MCF 10A (cell line): ENCODE data around the gene B3GNT8. TPM values are rescaled to one million over a fixed set of nuclear protein-coding genes. Genes with fewer than 3 reads are reported as not detected.

Source experiments
- BruUV-seq: library from RNA; stranded (reverse); fragments of 400-500 nt; replicated peaks from 2 replicates; lab custom pipeline; 2021; lab: Mats Ljungman, UMichigan
- CTCF ChIA-PET: fragments of 300-600 bp; sonication (Branson Sonifier 250); formaldehyde crosslinking; extraction: SDS; loops from one replicate; lab custom pipeline; 2021; ENCODE audit warnings: antibody characterized with exemption, inconsistent platforms; lab: Yijun Ruan, JAX
- POLR2A ChIA-PET: fragments of 300-600, 350-650 bp; sonication (Branson Sonifier 250); formaldehyde crosslinking; extraction: SDS; loops from one replicate; lab custom pipeline; 2020; ENCODE audit warnings: antibody characterized with exemption, inconsistent platforms; lab: Yijun Ruan, JAX
- DNase-seq: peaks from one replicate; pipeline ENCODE4 v3.0.0-alpha.2; 2018; ENCODE audit not compliant: unreplicated experiment
- H3K27ac Mint-ChIP-seq: one replicate; pipeline ENCODE4 v1.8.0; 2022; ENCODE audit warnings: mild to moderate bottlenecking, low read depth, mixed read lengths; ENCODE audit not compliant: unreplicated experiment
- H3K27me3 Mint-ChIP-seq: one replicate; pipeline ENCODE4 v1.8.0; 2022; ENCODE audit warnings: mixed read lengths; ENCODE audit not compliant: insufficient read depth, unreplicated experiment
- H3K36me3 Mint-ChIP-seq: one replicate; pipeline ENCODE4 v1.8.0; 2022; ENCODE audit warnings: mild to moderate bottlenecking, moderate library complexity, mixed read lengths; ENCODE audit not compliant: insufficient read depth, unreplicated experiment
- H3K4me1 Mint-ChIP-seq: one replicate; pipeline ENCODE4 v1.8.0; 2022; ENCODE audit warnings: mixed read lengths; ENCODE audit not compliant: insufficient read depth, unreplicated experiment
- H3K4me3 Mint-ChIP-seq: one replicate; pipeline ENCODE4 v1.8.0; 2022; ENCODE audit warnings: mild to moderate bottlenecking, moderate library complexity, mixed read lengths; ENCODE audit not compliant: unreplicated experiment
- H3K9me3 Mint-ChIP-seq: one replicate; pipeline ENCODE4 v1.8.0; 2022; ENCODE audit warnings: mixed read lengths; ENCODE audit not compliant: unreplicated experiment
- intact Hi-C: fragments of 100-400 bp; cut with micrococcal nuclease; formaldehyde crosslinking; loops from 2 replicates; pipeline ENCODE4 v1.14.1; 2022
- total RNA-seq: library from RNA; stranded (reverse); gene quantifications from 2 replicates; pipeline ENCODE4 v1.2.3, GENCODE V29; 2022
- TF ChIP-seq, protein P1 (sequence below): fragments of 200-600 bp; IDR thresholded peaks from one replicate; pipeline ENCODE4 v1.8.0; 2022; ENCODE audit warnings: antibody characterized with exemption, mild to moderate bottlenecking; ENCODE audit not compliant: unreplicated experiment

Gene B3GNT8
- total RNA-seq, 1 experiment from 2014 or later = not detected

DNA sequence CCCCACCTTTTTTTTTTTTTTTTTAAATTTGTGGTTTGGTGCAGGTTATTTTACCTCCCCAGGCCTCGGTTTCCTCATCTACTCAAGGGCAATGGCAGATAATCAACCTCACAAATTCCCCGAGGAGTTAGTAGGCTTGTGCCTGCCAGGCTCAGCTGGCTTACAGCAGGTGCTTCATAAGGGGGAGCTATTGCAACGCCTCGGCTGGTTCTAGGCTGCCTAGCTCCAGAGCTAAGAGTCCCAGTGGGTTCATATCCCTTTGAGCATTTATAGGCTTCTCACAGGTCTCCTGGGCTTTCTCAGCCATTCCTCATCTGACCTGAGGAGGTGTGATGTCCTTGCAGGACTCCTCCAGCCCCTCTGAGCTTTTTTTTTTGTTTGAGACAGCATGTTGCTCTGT, 18.9 kb downstream of the B3GNT8 start:
- H3K27me3 Mint-ChIP-seq = no peaks in the 10 kb centered on the region
- peaks cover 19% of the 10 kb centered on the region for H3K4me1 Mint-ChIP-seq
- intact Hi-C loops = no loop called here
- H3K36me3 Mint-ChIP-seq = peaks cover 12% of the 10 kb centered on the region
- TF ChIP-seq, protein P1, sequence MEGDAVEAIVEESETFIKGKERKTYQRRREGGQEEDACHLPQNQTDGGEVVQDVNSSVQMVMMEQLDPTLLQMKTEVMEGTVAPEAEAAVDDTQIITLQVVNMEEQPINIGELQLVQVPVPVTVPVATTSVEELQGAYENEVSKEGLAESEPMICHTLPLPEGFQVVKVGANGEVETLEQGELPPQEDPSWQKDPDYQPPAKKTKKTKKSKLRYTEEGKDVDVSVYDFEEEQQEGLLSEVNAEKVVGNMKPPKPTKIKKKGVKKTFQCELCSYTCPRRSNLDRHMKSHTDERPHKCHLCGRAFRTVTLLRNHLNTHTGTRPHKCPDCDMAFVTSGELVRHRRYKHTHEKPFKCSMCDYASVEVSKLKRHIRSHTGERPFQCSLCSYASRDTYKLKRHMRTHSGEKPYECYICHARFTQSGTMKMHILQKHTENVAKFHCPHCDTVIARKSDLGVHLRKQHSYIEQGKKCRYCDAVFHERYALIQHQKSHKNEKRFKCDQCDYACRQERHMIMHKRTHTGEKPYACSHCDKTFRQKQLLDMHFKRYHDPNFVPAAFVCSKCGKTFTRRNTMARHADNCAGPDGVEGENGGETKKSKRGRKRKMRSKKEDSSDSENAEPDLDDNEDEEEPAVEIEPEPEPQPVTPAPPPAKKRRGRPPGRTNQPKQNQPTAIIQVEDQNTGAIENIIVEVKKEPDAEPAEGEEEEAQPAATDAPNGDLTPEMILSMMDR = no peak
- no peak for DNase-seq
- BruUV-seq = no TSS peak
- H3K27ac Mint-ChIP-seq = no peak overlapping the region
- H3K4me3 Mint-ChIP-seq = no peak overlapping the region
- CTCF ChIA-PET = interaction anchor here (1.2 kb wide), 1 partner anchor 21 kb away, joined by 6 read pairs; no protein-coding TSS in a partner anchor
- no peaks in the 10 kb centered on the region for H3K9me3 Mint-ChIP-seq
- POLR2A ChIA-PET = interaction anchor here (1.1 to 2.8 kb wide), 3 partner anchors 10 to 83 kb away, joined by 3 to 19 read pairs (median 4); partner anchors contain the start of gene BCKDHA

GRCh38 chr19:41407271-41407670, 19.9 kb downstream of the B3GNT8 start:
- DNase-seq = no peak
- TF ChIP-seq, protein P1 = no peak
- intact Hi-C loops = no loop called here
- ChIA-PET CTCF (interaction anchor here (0.9 kb wide), 1 partner anchor 32 kb away, joined by 4 read pairs; no protein-coding TSS in a partner anchor), POLR2A (no interaction called here)
- H3K36me3 Mint-ChIP-seq = peaks cover 11% of the 10 kb centered on the region
- no peaks in the 10 kb centered on the region for H3K9me3 Mint-ChIP-seq
- H3K4me1 Mint-ChIP-seq = peaks cover 19% of the 10 kb centered on the region
- no peaks in the 10 kb centered on the region for H3K27me3 Mint-ChIP-seq
- BruUV-seq = no TSS peak
- no peak overlapping the region for H3K27ac Mint-ChIP-seq
- no peak overlapping the region for H3K4me3 Mint-ChIP-seq

DNA sequence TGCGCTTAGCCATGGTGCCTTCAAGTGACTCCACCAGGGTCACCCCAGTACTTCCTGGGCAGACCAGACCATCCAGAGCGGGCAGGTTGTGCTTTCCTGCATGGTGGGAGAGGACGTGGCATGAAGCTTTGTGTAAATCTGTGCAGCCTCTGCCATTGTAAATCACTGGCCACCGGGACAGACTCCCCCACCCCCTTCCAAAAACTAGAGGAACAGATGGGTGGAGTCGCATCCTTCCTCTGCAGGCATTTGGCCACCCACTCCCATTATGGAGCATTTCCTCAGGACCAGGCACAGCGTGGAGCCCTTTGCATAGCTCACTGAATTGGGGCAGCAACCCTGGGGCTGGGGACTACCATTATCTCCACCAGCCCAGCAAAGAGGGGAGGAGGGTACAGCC, 21.4 kb downstream of the B3GNT8 start:
- H3K9me3 Mint-ChIP-seq = no peaks in the 10 kb centered on the region
- POLR2A ChIA-PET = interaction anchor here (0.6 kb wide), 1 partner anchor 1251 kb away, joined by 3 read pairs; no protein-coding TSS in a partner anchor
- CTCF ChIA-PET = interaction anchor here (1.0 kb wide), 1 partner anchor 9 kb away, joined by 3 read pairs; no protein-coding TSS in a partner anchor
- H3K27ac Mint-ChIP-seq = no peak overlapping the region
- peaks cover 13% of the 10 kb centered on the region for H3K4me1 Mint-ChIP-seq
- no peak for DNase-seq
- H3K36me3 Mint-ChIP-seq = peaks cover 6% of the 10 kb centered on the region
- H3K4me3 Mint-ChIP-seq = no peak overlapping the region
- no TSS peak for BruUV-seq
- TF ChIP-seq, protein P1 = no peak
- H3K27me3 Mint-ChIP-seq = no peaks in the 10 kb centered on the region
- intact Hi-C loops = no loop called here

DNA sequence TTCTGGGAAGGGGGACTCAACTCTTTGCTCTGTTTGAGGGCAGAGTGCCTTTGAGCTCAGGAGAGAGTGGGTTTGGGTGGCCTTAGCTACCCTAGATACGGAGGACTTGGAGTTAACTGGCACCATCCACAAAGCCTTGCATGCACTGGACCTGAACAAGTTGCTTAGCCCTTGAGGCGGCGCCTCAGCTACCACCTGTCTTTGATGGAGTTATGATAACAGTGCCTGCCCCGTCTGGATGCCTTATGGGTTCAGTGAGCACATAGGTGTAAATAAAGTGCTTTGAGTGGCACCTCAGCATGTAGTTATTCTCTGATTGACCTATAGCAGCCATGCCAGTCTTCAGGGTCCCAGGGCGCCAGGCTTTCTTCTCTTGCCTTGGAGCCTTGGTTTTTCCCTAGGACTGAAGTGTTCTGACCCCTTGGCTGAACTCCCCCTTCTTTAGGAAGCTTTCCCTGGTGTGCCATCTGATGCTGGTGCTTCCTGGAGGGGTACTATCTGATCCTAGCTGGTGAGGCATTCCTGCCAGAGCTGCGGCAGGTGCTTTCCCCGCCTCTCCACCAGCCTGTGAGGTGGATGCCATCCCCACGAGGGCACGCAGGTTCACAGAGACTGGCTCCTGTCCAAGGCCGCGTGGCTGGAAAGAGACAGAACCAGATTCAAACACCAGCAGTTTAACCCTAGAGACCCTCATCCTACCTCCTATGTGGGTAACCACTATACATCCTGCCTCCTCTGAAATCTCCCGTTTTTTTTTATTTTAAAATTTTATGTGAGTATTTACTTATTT, 23.8 kb downstream of the B3GNT8 start:
- TF ChIP-seq, protein P1 = no peak
- intact Hi-C loops = no loop called here
- POLR2A ChIA-PET = interaction anchor here (1.6 kb wide), 1 partner anchor 37 kb away, joined by 4 read pairs; no protein-coding TSS in a partner anchor
- Mint-ChIP-seq H3K9me3 (no peaks in the 10 kb centered on the region), H3K4me3 (no peak overlapping the region), H3K27me3 (no peaks in the 10 kb centered on the region), H3K36me3 (no peaks in the 10 kb centered on the region), H3K27ac (peak overlapping the region; percentile 27), H3K4me1 (peaks cover 14% of the 10 kb centered on the region)
- BruUV-seq = no TSS peak
- CTCF ChIA-PET = interaction anchor here (0.6 to 1.0 kb wide), 2 partner anchors 9 to 195 kb away, joined by 3 read pairs; no protein-coding TSS in a partner anchor
- no peak for DNase-seq
